HEK293T (cell line): Measurements from ENCODE around the gene DHX9.

Source experiments
- ELF4 ChIP-seq: fragments of 450-650 bp; IDR thresholded peaks from 2 replicates; pipeline ENCODE4 v1.6.1; 2017; ENCODE audit warnings: antibody characterized with exemption
- FOXM1 ChIP-seq: fragments of 450-650 bp; IDR thresholded peaks from 2 replicates; pipeline ENCODE4 v1.6.1; 2017; ENCODE audit warnings: mild to moderate bottlenecking, borderline replicate concordance
- SP1 ChIP-seq: fragments of 450-650 bp; IDR thresholded peaks from 2 replicates; pipeline ENCODE4 v1.6.1; 2017
- SUZ12 ChIP-seq: fragments of 450-650 bp; IDR thresholded peaks from 2 replicates; pipeline ENCODE4 v1.6.1; 2016; ENCODE audit warnings: mild to moderate bottlenecking

GRCh38 chr1:182862827-182863226 is 23.7 kb downstream of the DHX9 start:
- TF ChIP-seq FOXM1, result no peak
- no peak for TF ChIP-seq SP1
- TF ChIP-seq ELF4, result no peak
- no peak for TF ChIP-seq SUZ12
